ENCODE data around the gene RAET1G.

- no peak for TF ChIP-seq MAZ (CRISPR knock-in tag; conservative IDR thresholded peaks at IDR 0.05 in 1 of 2, IDR thresholded peaks at IDR 0.05 in 1 of 2)
- TF ChIP-seq RAD51 (IDR thresholded peaks at IDR 0.05; ENCODE audit: borderline replicate concordance, low read depth) = no peak
- no peak for TF ChIP-seq TCF3 (CRISPR knock-in tag; IDR thresholded peaks at IDR 0.05)
- TF ChIP-seq ZBTB8A (IDR thresholded peaks at IDR 0.05; ENCODE audit: partially characterized antibody) = no peak
These were observed 40.2 kb upstream of the RAET1G start for GRCh38 chr6:149963212-149963461.
